HG03558 (cell line): Measurements from ENCODE around the gene BARHL1.

Source experiments
- ATAC-seq: cut with Tn5 transposase; IDR thresholded peaks from one replicate; pipeline ENCODE4 v1.9.1; 2021; ENCODE audit warnings: moderate number of reproducible peaks; ENCODE audit not compliant: unreplicated experiment; ENCODE audit errors: extremely low read depth

Gene BARHL1

GRCh38 chr9:132585954-132586829, 3.8 kb downstream of the BARHL1 start:
- ATAC-seq: no peak

GRCh38 chr9:132586830-132587591, 4.6 kb downstream of the BARHL1 start:
- no peak for ATAC-seq

DNA sequence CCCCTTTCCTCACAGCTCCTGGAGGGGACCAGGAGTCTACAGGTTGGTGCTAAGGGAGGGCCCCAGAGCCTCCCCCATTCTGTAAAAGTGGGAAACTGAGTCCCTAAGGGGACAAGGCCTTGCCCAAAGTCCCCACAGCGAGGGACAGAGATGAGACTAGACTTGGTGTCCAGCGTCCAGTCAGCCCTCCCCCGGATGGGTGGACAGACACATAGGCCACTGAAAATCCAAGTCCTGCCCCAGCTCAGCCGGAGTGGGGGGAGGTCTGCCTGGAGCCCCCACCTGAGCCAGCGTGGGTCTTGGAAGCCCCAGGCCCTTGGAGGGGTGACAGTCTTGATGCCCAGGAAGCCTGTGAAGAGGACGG, 5.2 kb downstream of the BARHL1 start:
- ATAC-seq: no peak

GRCh38 chr9:132588098-132588497, 5.7 kb downstream of the BARHL1 start:
- ATAC-seq: no peak

GRCh38 chr9:132588501-132589147, 6.2 kb downstream of the BARHL1 start:
- no peak for ATAC-seq

GRCh38 chr9:132589148-132590036, 7.0 kb downstream of the BARHL1 start:
- no peak for ATAC-seq

DNA sequence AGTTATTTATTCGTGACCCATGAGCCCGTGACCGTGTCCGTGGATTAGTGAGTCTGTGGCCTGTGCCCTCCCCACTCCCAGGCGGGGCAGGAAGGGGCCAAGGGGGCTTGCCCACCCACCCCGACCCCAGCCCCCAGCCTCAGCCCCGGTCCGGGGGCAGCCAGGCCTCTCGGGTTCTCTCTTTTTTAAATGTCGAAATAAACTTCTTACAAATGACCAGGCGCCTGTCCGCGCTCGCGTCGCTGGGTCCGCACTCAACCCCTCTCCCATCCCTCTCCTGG, 7.6 kb downstream of the BARHL1 start:
- ATAC-seq: no peak

- no peak for ATAC-seq
Observed at GRCh38 chr9:132590318-132591182, 8.1 kb downstream of the BARHL1 start.

DNA sequence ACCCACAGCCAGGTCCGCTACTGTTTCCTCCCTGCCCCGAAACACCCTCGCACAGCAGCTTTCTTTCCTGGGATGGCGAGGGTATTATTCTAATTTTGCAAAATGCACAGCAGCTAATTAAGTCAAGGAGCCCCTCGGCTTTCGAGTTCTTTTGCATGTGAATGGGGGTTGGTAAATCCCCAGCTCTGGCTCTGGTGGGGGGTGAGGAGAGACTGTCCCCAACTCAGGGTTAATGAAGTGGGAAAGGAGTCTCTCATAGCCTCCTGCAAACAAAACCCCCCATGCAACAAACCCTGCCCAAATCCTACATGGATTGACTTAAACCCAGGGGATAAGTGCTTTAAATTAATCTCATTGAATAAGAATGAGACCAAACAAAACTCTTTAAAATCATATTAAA, 8.8 kb downstream of the BARHL1 start:
- ATAC-seq: no peak

DNA sequence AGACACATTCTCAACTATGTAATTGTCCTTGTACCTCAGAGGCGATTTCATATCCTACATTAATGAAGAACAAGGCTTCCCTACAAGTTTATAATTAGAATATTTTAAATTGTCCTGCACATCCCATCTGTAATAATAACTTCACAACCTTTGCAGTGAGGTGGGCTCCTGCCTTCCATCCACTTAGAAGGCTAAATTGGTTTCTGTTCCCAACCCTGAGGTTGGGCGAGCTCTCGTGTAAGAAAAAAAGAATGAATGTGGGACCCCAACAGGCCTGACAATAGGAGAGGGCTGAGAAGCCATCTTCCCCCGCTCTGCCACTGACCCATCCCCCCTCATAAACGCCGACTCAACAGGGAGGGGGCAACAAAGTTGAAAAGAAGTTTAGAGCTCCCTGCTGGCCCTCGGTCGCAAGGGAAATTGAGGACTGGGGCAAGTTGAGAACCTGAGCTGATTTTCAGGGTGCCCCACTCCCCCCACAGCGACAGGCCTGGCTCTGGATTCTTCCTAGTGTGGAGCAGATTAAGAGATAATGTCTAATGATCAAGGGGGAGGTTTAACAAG, 9.4 kb downstream of the BARHL1 start:
- ATAC-seq: no peak

- no peak for ATAC-seq
Observed at GRCh38 chr9:132592451-132592850, 10.0 kb downstream of the BARHL1 start.

GRCh38 chr9:132594412-132594811, 12.0 kb downstream of the BARHL1 start:
- no peak for ATAC-seq

DNA sequence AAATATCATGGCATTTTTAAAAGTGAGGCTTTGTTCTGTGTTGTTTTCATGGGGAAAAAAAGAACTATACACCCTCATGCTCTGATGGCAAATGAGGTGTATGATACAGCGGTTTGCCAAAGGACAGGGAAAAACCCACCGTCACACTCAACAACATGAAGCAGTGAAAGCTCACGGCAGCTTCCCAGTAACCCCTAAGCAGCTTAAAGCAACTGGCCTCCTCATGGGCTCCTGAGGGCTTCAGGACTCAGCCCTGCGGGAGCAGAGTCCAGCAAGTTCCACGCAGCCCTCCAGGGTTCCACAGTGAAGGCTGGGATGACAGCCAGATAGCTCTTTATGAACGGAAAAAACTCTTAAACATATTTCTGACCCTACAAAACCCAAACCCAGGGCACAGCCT, 12.9 kb downstream of the BARHL1 start:
- ATAC-seq: no peak

DNA sequence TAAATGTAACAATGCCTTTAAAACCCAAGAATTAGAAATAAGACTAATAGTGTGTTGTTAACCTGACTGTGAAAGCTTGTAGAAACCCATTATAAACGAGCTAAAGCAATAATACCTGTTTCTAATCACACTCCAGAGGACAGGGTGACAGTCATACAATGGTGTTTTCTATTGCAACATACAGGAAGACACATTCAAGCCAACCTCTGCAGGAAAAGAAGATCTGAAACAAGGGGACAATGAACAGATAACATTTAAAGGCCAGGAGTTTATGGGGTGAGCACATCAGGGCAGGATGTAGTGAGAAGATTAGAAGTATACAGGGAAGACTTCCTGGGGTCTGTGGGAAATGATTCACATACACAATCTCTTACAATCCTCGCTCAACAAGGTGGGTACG, 13.8 kb downstream of the BARHL1 start:
- ATAC-seq: no peak

- no peak for ATAC-seq
Observed at GRCh38 chr9:132597073-132597775, 14.8 kb downstream of the BARHL1 start.

- ATAC-seq: no peak
Observed at GRCh38 chr9:132600326-132600984, 18.0 kb downstream of the BARHL1 start.

DNA sequence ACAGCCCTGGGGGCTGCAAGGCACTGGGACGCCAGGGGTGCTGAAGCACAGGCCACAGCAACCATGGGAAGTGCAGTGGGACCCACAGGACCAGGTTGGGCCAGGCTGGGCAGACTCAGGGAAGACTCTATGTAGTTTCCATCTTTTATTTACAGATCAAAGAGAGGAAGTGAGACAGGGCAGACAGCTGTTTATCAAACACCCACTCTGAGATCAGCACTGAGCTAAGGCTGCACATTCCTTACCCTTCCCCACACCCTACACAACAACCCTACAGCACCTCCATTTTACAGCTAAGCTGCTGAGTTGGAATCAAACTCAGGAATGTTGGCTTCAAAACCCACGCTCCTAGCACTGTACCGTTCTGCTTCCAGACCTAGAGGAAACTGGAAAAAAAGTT, 19.8 kb downstream of the BARHL1 start:
- no peak for ATAC-seq

DNA sequence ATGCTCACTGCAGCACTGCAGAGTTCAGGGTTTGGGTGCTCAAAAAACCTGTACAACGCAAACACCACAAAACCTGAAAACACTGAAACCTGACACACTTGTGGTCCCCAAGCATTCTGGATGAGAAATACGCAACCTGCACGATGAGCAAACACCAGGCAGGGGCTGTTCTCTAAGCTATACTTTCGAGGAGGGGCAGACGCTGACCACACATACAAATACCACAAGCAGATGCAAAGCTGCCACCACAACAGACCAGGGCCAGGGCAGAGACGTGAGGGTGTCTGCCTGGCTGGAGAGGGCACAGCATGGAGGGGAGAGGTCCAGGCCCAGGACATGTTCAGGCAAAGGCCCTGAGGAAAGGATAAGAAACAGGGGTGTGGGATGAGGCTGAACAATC, 23.0 kb downstream of the BARHL1 start:
- no peak for ATAC-seq
